Uterus (tissue), 2 donors: ENCODE data around the gene RIOK1.

ENCODE experiments used
- POLR2A ChIP-seq, 2 donors: fragments of 450-650 bp; IDR thresholded peaks; one replicate each; pipeline ENCODE4 v1.6.1; 2016; ENCODE audit warnings: antibody characterized with exemption in 2 of 2, mild to moderate bottlenecking in 1 of 2, moderate library complexity in 1 of 2
- TF ChIP-seq, protein P1 (sequence below), 4 experiments: fragments of 200-600 bp in 2 of 4; fragments of 450-650 bp in 2 of 4; sonication (generic) in 2 of 4; IDR thresholded peaks; one replicate each; pipeline ENCODE4 v1.5.1; 2016 to 2019; ENCODE audit warnings: antibody characterized with exemption in 4 of 4, mild to moderate bottlenecking in 2 of 4, moderate library complexity in 1 of 4

DNA sequence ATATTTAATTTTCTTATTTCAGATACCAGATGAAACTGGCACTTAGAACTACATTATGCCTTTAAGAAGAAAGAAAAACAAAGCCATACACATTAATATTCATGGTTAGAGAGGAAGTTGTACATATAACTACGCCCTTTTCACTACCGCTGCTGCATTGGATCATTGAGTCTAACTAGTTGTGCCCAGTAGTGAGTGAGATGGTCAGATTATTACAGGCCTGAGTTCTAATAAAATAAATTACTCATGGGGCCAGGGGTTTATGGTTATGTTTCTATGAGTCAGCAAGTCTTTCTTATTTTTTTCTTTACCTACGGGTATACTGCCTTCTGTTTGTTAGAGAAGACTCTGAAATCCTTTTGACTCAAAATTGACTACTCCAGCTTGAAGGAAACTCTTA lies 11.5 kb downstream of the RIOK1 start:
- TF ChIP-seq, protein P1, sequence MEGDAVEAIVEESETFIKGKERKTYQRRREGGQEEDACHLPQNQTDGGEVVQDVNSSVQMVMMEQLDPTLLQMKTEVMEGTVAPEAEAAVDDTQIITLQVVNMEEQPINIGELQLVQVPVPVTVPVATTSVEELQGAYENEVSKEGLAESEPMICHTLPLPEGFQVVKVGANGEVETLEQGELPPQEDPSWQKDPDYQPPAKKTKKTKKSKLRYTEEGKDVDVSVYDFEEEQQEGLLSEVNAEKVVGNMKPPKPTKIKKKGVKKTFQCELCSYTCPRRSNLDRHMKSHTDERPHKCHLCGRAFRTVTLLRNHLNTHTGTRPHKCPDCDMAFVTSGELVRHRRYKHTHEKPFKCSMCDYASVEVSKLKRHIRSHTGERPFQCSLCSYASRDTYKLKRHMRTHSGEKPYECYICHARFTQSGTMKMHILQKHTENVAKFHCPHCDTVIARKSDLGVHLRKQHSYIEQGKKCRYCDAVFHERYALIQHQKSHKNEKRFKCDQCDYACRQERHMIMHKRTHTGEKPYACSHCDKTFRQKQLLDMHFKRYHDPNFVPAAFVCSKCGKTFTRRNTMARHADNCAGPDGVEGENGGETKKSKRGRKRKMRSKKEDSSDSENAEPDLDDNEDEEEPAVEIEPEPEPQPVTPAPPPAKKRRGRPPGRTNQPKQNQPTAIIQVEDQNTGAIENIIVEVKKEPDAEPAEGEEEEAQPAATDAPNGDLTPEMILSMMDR (IDR thresholded peaks at IDR 0.05), result no peak
- no peak for TF ChIP-seq POLR2A (IDR thresholded peaks at IDR 0.05)
